ENCODE measurements around the gene FMO2.

DNA sequence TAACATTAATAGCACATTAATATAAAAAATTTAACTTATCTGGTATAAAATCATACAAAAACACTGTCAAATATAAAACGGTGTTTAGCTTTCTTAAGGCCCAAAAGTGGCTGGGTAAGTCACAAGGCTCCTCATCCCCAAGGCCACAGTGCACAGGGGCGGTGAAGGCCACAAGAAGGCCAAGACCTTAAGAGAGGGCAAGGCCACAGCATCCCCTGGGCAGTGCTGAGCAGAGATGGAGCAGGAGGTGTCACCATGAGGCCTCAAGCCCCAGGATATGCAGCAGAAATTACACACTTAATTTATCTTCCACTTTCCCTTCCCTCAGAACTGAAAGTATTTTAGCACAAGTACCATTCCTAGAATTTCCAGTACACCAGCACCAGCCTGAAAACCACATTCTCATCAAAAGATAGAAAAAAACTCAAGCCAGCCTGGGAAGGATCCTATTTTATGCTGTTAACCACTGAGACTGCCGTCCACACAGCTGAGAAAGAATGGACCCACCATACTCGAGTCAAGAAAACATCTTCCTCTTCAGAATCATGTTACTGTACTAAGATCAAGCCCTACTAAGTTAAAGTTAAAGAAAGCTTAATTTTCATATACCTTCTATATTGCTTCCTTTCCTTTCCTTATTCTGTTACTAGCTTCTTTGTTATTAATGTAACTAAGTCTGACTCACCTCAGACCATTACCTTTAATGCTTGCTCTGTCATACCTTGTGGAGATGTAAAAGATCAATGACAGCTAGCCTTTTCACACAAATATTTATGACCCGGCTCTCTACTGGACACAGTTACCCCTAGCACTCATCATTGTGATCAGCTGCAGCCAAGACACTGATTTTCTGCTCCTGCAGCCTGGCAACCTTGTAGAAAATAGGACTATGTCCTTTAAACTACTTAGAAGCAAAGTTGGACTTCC, 36.8 kb downstream of the FMO2 start:
- TF ChIP-seq, protein P1, sequence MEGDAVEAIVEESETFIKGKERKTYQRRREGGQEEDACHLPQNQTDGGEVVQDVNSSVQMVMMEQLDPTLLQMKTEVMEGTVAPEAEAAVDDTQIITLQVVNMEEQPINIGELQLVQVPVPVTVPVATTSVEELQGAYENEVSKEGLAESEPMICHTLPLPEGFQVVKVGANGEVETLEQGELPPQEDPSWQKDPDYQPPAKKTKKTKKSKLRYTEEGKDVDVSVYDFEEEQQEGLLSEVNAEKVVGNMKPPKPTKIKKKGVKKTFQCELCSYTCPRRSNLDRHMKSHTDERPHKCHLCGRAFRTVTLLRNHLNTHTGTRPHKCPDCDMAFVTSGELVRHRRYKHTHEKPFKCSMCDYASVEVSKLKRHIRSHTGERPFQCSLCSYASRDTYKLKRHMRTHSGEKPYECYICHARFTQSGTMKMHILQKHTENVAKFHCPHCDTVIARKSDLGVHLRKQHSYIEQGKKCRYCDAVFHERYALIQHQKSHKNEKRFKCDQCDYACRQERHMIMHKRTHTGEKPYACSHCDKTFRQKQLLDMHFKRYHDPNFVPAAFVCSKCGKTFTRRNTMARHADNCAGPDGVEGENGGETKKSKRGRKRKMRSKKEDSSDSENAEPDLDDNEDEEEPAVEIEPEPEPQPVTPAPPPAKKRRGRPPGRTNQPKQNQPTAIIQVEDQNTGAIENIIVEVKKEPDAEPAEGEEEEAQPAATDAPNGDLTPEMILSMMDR (IDR thresholded peaks at IDR 0.05 in 8 of 11, conservative IDR thresholded peaks at IDR 0.05 in 3 of 11): no peak
- no peak for TF ChIP-seq POLR2A (IDR thresholded peaks at IDR 0.05)
- TF ChIP-seq POLR2AphosphoS5 (IDR thresholded peaks at IDR 0.05): no peak

Measured in spleen (tissue), 7 donors.